NCI-H1930 (cell line): ENCODE results near the gene ABHD16A.

ENCODE experiments used
- DNase-seq, 2 experiments: peaks; one replicate each; lab custom pipeline; 2025; lab: John Stamatoyannopoulos, UW

ABHD16A gene

DNA sequence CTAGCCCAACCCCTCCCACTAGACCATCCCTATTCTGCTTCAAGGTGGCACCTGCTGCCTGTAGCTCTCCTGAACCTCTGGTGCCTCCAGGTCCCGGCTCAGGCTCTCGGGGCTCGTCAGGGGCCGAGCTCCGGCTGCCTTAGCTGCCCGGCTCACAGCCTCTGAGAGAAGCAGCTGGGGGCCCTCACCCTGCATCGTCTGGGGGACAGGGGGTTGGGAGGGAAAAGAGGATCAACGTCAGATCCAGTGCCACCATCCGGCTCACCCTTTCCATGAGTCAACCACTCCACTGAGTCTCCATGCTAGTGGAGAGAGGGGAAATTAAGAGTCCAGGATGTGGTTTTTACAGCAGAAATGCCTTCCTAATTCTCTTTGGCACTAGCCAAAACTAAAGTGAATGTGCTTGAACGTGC is 63.7 kb downstream of the ABHD16A start:
- DNase-seq, result no peak

DNA sequence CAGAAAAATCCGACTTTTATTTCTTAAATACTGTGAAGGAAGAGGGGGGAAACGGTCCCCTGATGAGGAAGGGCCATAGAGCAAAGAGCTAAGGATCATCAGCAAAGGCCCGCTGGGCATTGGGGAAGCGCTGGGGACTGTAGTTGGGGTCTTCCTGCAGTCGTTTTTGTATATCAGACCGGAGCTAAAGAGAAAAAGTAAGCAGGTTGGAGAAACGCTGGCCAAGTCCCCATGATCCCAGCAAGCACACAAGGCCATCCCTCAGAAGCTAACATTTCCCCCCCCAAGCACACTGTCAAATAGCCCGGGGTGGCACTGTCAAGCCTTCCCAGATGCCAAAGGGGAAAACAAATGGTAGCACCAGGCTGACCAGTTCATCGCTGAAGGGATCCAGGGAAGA is 64.1 kb downstream of the ABHD16A start:
- DNase-seq, result no peak
